ENCODE data around the gene KIF15.
A peak's percentile ranks its signal among the peaks of the same experiment; 100 is the strongest.

Gene KIF15

GRCh38 chr3:44885618-44886017, 124.0 kb downstream of the KIF15 start:
- DNase-seq = peak; percentile 94

- DNase-seq = peak; percentile 63
Measured at GRCh38 chr3:44886561-44886960, 125.0 kb downstream of the KIF15 start.

GRCh38 chr3:44887101-44887500, 125.5 kb downstream of the KIF15 start:
- DNase-seq = no peak

GRCh38 chr3:44890258-44890657, 128.7 kb downstream of the KIF15 start:
- DNase-seq = no peak

- DNase-seq = no peak
Measured at GRCh38 chr3:44890852-44891251, 129.3 kb downstream of the KIF15 start.

- peak; percentile 62 for DNase-seq
Measured at GRCh38 chr3:44892689-44893088, 131.1 kb downstream of the KIF15 start.

- DNase-seq = peak; percentile 91
Measured at GRCh38 chr3:44893097-44893496, 131.5 kb downstream of the KIF15 start.

- no peak for DNase-seq
Measured at GRCh38 chr3:44894485-44894884, 132.9 kb downstream of the KIF15 start.

- DNase-seq = no peak
Measured at GRCh38 chr3:44896440-44896839, 134.8 kb downstream of the KIF15 start.

- peak; percentile 44 for DNase-seq
Measured at GRCh38 chr3:44899683-44900367, 138.2 kb downstream of the KIF15 start.

GRCh38 chr3:44902628-44903027, 141.0 kb downstream of the KIF15 start:
- peak; percentile 41 for DNase-seq

Data from NCI-H226 (cell line).